Mesothelial cell of epicardium (in vitro differentiated cells): ENCODE data around the gene ANO1. TPM values are rescaled to one million over a fixed set of nuclear protein-coding genes. Genes with fewer than 3 reads are reported as not detected.

Experiments used
- DNase-seq, 2 experiments: peaks; one replicate each; pipeline ENCODE4 v3.0.0; 2021; ENCODE audit warnings: low spot score in 2 of 2; ENCODE audit not compliant: unreplicated experiment in 2 of 2
- H3K27ac Mint-ChIP-seq: 2 replicates; pipeline ENCODE4 v1.8.0; 2021; ENCODE audit warnings: mixed read lengths
- H3K27me3 Mint-ChIP-seq: 2 replicates; pipeline ENCODE4 v1.8.0; 2021; ENCODE audit warnings: low read depth, mixed read lengths
- H3K36me3 Mint-ChIP-seq: 2 replicates; pipeline ENCODE4 v1.8.0; 2021; ENCODE audit warnings: mixed read lengths
- H3K4me1 Mint-ChIP-seq: 2 replicates; pipeline ENCODE4 v1.8.0; 2021; ENCODE audit warnings: mixed read lengths
- H3K4me3 Mint-ChIP-seq: 2 replicates; pipeline ENCODE4 v1.8.0; 2021; ENCODE audit warnings: mild to moderate bottlenecking, moderate library complexity, mixed read lengths
- H3K9me3 Mint-ChIP-seq: 2 replicates; pipeline ENCODE4 v1.8.0; 2021; ENCODE audit warnings: mixed read lengths
- CTCF ChIP-seq: fragments of 200-600 bp; sonication (generic); IDR thresholded peaks from one replicate; pipeline ENCODE4 v1.5.0; 2021; ENCODE audit warnings: antibody characterized with exemption; ENCODE audit not compliant: unreplicated experiment
- total RNA-seq: library from RNA; stranded (reverse); gene quantifications from 3 replicates; pipeline ENCODE4 v1.2.1, GENCODE V29; 2021

The ANO1 gene
- total RNA-seq, 1 donor from 2014 or later = 37.2 TPM

GRCh38 chr11:70085815-70086769 lies 8.0 kb downstream of the ANO1 start:
- H3K27ac Mint-ChIP-seq = no peak overlapping the region
- TF ChIP-seq CTCF = no peak
- peaks cover 24% of the 10 kb centered on the region for H3K4me1 Mint-ChIP-seq
- H3K27me3 Mint-ChIP-seq = peaks cover 14% of the 10 kb centered on the region
- no peak overlapping the region for H3K4me3 Mint-ChIP-seq
- H3K36me3 Mint-ChIP-seq = peaks cover 5% of the 10 kb centered on the region
- no peaks in the 10 kb centered on the region for H3K9me3 Mint-ChIP-seq
- no peak for DNase-seq

GRCh38 chr11:70087446-70088167 lies 9.5 kb downstream of the ANO1 start:
- DNase-seq = no peak
- H3K36me3 Mint-ChIP-seq = peaks cover 9% of the 10 kb centered on the region
- H3K27me3 Mint-ChIP-seq = peaks cover 3% of the 10 kb centered on the region
- no peaks in the 10 kb centered on the region for H3K9me3 Mint-ChIP-seq
- no peak overlapping the region for H3K27ac Mint-ChIP-seq
- no peak for TF ChIP-seq CTCF
- peaks cover 25% of the 10 kb centered on the region for H3K4me1 Mint-ChIP-seq
- H3K4me3 Mint-ChIP-seq = no peak overlapping the region

GRCh38 chr11:70088735-70089250 lies 10.7 kb downstream of the ANO1 start:
- Mint-ChIP-seq H3K27ac (no peak overlapping the region), H3K9me3 (no peaks in the 10 kb centered on the region), H3K36me3 (peaks cover 8% of the 10 kb centered on the region), H3K27me3 (no peaks in the 10 kb centered on the region), H3K4me3 (no peak overlapping the region), H3K4me1 (peaks cover 20% of the 10 kb centered on the region)
- TF ChIP-seq CTCF = no peak
- no peak for DNase-seq

GRCh38 chr11:70089631-70090030 lies 11.5 kb downstream of the ANO1 start:
- H3K27me3 Mint-ChIP-seq = no peaks in the 10 kb centered on the region
- no peak overlapping the region for H3K27ac Mint-ChIP-seq

More at GRCh38 chr11:70089631-70090030, 11.5 kb downstream of the ANO1 start:
- no peak for DNase-seq
- Mint-ChIP-seq H3K4me1 (peaks cover 20% of the 10 kb centered on the region), H3K4me3 (no peak overlapping the region), H3K9me3 (no peaks in the 10 kb centered on the region), H3K36me3 (peaks cover 8% of the 10 kb centered on the region)
- TF ChIP-seq CTCF = no peak
